ENCODE data around the gene FTMT. TPM values are rescaled to one million over a fixed set of nuclear protein-coding genes. Genes with fewer than 3 reads are reported as not detected.

Gene FTMT
- total and polyA plus RNA-seq, 2 donors (not counting 3 experiments of a cell fraction or from before 2014, with no cell fraction given), result not detected

DNA sequence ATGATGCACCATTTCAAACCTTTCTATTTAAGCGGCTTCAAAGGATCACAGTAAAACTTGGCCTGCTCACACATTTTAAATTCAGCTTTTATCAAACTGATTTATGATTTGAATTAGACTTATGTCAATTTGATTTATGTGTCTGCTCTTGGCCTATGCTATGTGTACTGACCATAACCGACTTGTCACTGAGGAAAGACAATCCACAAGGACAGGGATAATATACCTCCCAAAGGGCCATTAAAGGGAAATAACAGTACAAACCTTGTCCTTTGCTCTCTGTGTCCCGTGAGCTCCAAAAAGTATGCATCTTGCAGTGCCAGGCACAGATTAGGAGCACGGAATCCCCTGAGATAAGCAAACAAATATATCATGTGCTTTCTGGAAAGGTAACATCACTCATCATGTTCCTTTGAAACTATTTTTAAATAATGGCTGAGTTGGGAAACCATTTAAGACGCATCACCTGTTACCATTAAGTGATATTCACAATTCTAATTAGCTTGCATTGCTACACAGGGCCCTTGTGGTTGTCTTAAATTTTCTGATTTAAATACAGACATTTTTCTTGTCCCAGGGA lies 31.9 kb upstream of the FTMT start:
- no peak overlapping the region for H3K27ac ChIP-seq (ENCODE audit: insufficient read depth, low read depth, low read length)
- dilution Hi-C loops (cut with MboI; ENCODE audit: extremely low pct_ligation_motif_present, low sequenced_read_pairs) (no loop called here), intact Hi-C loops (cut with micrococcal nuclease) (no loop called here)
- no peak overlapping the region for H3K4me2 ChIP-seq (ENCODE audit: insufficient read depth, low read length)
- DNase-seq (ENCODE audit: low read depth, low spot score) (no peak), FAIRE-seq (no peak)
- CTCF ChIA-PET, result interaction anchor here (1.7 kb wide), 1 partner anchor 14 kb away, joined by 4 read pairs; no protein-coding TSS in a partner anchor
- TF ChIP-seq, protein P1, sequence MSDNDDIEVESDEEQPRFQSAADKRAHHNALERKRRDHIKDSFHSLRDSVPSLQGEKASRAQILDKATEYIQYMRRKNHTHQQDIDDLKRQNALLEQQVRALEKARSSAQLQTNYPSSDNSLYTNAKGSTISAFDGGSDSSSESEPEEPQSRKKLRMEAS (IDR thresholded peaks at IDR 0.05; ENCODE audit: insufficient read depth, insufficient read length), result no peak
- TF ChIP-seq POLR2AphosphoS5 (IDR thresholded peaks at IDR 0.05; ENCODE audit: insufficient read depth, low read depth, low read length), result no peak
- TF ChIP-seq, protein P2, sequence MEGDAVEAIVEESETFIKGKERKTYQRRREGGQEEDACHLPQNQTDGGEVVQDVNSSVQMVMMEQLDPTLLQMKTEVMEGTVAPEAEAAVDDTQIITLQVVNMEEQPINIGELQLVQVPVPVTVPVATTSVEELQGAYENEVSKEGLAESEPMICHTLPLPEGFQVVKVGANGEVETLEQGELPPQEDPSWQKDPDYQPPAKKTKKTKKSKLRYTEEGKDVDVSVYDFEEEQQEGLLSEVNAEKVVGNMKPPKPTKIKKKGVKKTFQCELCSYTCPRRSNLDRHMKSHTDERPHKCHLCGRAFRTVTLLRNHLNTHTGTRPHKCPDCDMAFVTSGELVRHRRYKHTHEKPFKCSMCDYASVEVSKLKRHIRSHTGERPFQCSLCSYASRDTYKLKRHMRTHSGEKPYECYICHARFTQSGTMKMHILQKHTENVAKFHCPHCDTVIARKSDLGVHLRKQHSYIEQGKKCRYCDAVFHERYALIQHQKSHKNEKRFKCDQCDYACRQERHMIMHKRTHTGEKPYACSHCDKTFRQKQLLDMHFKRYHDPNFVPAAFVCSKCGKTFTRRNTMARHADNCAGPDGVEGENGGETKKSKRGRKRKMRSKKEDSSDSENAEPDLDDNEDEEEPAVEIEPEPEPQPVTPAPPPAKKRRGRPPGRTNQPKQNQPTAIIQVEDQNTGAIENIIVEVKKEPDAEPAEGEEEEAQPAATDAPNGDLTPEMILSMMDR (IDR thresholded peaks at IDR 0.05; ENCODE audit: extremely low read depth in 1 of 2, insufficient read depth in 1 of 2, low read depth in 1 of 2, low read length in 2 of 2), result no peak
- TF ChIP-seq EZH2 (IDR thresholded peaks at IDR 0.05; ENCODE audit: borderline replicate concordance, low read depth, low read length, severe bottlenecking), result no peak
- TF ChIP-seq JUN (IDR thresholded peaks at IDR 0.05; ENCODE audit: borderline replicate concordance, insufficient read depth, insufficient read length, low read depth), result no peak
- TF ChIP-seq POLR2A (IDR thresholded peaks at IDR 0.05; ENCODE audit: low read depth, low read length), result no peak
- H3K4me3 ChIP-seq (replicated peaks in 1 of 3; ENCODE audit: insufficient read depth in 1 of 3, low read depth in 1 of 3, low read length in 3 of 3), result no peak overlapping the region
- H2AFZ ChIP-seq (ENCODE audit: low read depth, low read length), result no peak overlapping the region
- no peaks in the 10 kb centered on the region for H3K9me3 ChIP-seq (replicated peaks; ENCODE audit: control insufficient read depth, insufficient read depth, low read length)
- no peaks in the 10 kb centered on the region for H4K20me1 ChIP-seq (replicated peaks; ENCODE audit: control insufficient read depth, extremely low read depth, insufficient read depth, low read length)
- no peaks in the 10 kb centered on the region for H3K4me1 ChIP-seq (ENCODE audit: control insufficient read depth, extremely low read depth, insufficient read depth, low read length)
- H3K9ac ChIP-seq (replicated peaks; ENCODE audit: extremely low read depth, insufficient read depth, low read length), result no peak overlapping the region
- H3K79me2 ChIP-seq (ENCODE audit: control insufficient read depth, insufficient read depth, low read length), result no peaks in the 10 kb centered on the region
- BruUV-seq (replicated peaks), result no TSS peak
- no peaks in the 10 kb centered on the region for H3K9me1 ChIP-seq (replicated peaks; ENCODE audit: control insufficient read depth, extremely low read depth, insufficient read depth, low read length)
- POLR2A ChIA-PET, result no interaction called here
- H3K27me3 ChIP-seq (ENCODE audit: control insufficient read depth in 2 of 2, insufficient read depth in 2 of 2, low read length in 2 of 2), result no peaks in the 10 kb centered on the region
- no peaks in the 10 kb centered on the region for H3K36me3 ChIP-seq (ENCODE audit: control insufficient read depth in 2 of 2, extremely low read depth in 1 of 2, insufficient read depth in 2 of 2, low read length in 2 of 2)

All from endothelial cell of umbilical vein (primary cell).